Subcutaneous adipose tissue (tissue), 4 donors: ENCODE results near the gene LRP1B. TPM values are rescaled to one million over a fixed set of nuclear protein-coding genes. Genes with fewer than 3 reads are reported as not detected.

ENCODE experiments used
- CTCF ChIP-seq: fragments of 450-650 bp; IDR thresholded peaks from one replicate; pipeline ENCODE4 v1.5.1; 2016; ENCODE audit warnings: low read depth, mild to moderate bottlenecking, control low read depth, antibody characterized with exemption, moderate library complexity
- total RNA-seq, 4 donors: library from RNA; depleted of rRNA; stranded (reverse); fragments of >200 nt; gene quantifications; one replicate each; pipeline ENCODE4 v1.1.0, GENCODE V29; 2016

The LRP1B gene
- total RNA-seq, 4 donors from 2014 or later: 4.2 to 50.2 (median 14.7) TPM

- no peak for TF ChIP-seq CTCF
These were observed 339.3 kb downstream of the LRP1B start for GRCh38 chr2:141791521-141791920.

DNA sequence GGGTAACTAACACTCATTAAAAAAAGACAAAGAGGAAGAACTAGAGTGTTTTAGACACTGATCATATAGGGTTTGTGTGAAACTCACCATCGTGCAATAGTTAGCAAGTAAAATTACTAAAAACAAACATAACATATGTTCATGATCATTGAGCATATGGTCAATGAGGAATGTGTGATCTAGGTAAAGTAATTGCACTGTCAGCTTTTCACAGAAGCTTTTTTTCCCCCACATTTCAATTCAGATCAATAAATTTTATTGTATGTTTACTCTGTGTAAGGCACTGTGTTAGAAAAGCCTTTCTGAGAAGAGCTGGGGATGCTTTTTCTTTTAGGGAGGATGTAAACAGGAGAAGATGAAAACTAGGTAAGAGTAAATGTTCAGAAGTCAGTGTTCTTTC, 348.2 kb downstream of the LRP1B start:
- no peak for TF ChIP-seq CTCF

DNA sequence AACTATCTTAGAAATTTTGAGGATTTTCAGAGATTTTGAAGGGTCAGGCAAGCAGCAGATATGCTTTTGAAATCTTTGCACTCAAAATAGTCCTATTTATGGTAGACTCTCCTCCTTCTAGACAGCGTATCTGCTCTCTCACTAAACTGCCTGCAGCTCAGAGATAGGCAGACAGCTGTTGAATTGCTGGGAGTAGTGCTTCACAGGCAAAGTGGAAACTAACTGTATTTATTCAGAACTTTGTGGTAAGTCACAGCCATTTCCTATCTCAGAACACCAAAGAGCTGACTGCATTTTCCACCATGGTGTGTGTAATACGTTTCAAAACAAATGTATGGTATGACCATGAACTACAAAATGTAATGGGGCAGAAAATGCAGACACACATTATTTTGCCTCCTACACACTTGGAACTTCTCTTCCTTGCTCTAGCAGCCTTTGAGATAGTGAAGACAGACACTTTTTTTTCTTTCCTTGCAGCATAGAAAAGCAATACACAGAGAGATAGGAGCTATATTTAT, 352.4 kb downstream of the LRP1B start:
- TF ChIP-seq CTCF: no peak

DNA sequence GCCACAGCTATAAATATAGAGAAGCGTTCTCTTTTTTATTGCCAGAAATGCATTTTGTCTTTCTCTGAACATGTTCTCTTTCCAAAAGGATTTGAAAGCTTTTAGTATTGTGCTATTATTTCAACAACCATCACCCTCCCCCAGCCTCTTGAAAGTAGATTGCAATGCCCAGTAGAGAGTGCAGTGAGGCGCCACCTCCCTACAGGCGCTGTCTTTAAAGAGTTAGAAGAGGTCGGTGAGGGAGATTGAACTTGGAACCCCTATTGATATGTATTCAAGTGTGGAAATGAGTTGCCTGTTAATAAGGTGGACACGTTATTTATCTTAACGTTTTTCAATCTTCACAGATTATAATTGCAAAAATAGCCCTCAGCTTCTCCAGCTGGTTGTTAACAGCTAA, 360.3 kb downstream of the LRP1B start:
- no peak for TF ChIP-seq CTCF

DNA sequence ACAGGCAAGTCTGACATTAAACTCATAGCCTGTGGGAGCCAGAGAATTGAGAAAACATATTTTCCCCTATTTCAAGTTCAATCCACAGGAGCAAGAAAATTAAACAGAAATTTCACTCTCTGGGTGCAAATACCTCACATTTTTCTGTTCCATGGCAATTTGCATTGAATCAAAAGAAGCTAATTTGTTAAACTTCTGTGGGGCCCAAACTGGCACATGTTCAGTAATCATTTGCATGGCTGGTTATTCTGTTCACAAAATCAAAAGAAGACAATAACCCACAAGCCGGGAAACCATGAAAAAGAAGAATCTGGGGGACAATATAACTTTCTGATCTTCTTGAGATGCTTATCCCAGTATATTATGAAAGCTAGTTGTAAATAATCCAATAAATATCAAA, 363.1 kb downstream of the LRP1B start:
- TF ChIP-seq CTCF: no peak

GRCh38 chr2:141767051-141767450, 363.8 kb downstream of the LRP1B start:
- no peak for TF ChIP-seq CTCF

GRCh38 chr2:141766225-141766624, 364.6 kb downstream of the LRP1B start:
- TF ChIP-seq CTCF: no peak
